Measurements from ENCODE around the gene ACVR1B.

Gene ACVR1B

GRCh38 chr12:51942501-51943000 lies 8.9 kb upstream of the ACVR1B start:
- no peak for DNase-seq

GRCh38 chr12:51943346-51943745 lies 8.2 kb upstream of the ACVR1B start:
- DNase-seq = no peak

GRCh38 chr12:51944608-51945233 lies 6.8 kb upstream of the ACVR1B start:
- no peak for DNase-seq

GRCh38 chr12:51947246-51947996 lies 4.1 kb upstream of the ACVR1B start:
- no peak for DNase-seq

- no peak for DNase-seq
Observed at GRCh38 chr12:51948066-51948465, 3.4 kb upstream of the ACVR1B start.

GRCh38 chr12:51949342-51950030 lies 2.0 kb upstream of the ACVR1B start:
- no peak for DNase-seq

GRCh38 chr12:51950682-51951198 lies 759 bp upstream of the ACVR1B start:
- DNase-seq = no peak

- DNase-seq = peak in 7 of 51 donors; percentile 9 to 50 (median 27)
Observed at GRCh38 chr12:51951843-51952722, 584 bp downstream of the ACVR1B start.

- peak in 1 of 51 donors; percentile 36 for DNase-seq
Observed at GRCh38 chr12:51953089-51953488, 1.6 kb downstream of the ACVR1B start.

GRCh38 chr12:51953864-51954263 lies 2.4 kb downstream of the ACVR1B start:
- DNase-seq = peak in 1 of 51 donors; percentile 20

- no peak for DNase-seq
Observed at GRCh38 chr12:51954561-51955361, 3.3 kb downstream of the ACVR1B start.

GRCh38 chr12:51955702-51956101 lies 4.2 kb downstream of the ACVR1B start:
- DNase-seq = no peak

- DNase-seq = no peak
Observed at GRCh38 chr12:51958542-51958941, 7.0 kb downstream of the ACVR1B start.

GRCh38 chr12:51959211-51959610 lies 7.7 kb downstream of the ACVR1B start:
- no peak for DNase-seq

GRCh38 chr12:51959921-51960320 lies 8.4 kb downstream of the ACVR1B start:
- DNase-seq = no peak

GRCh38 chr12:51960488-51960887 lies 9.0 kb downstream of the ACVR1B start:
- no peak for DNase-seq

- DNase-seq = no peak
Observed at GRCh38 chr12:51960890-51961289, 9.4 kb downstream of the ACVR1B start.

- DNase-seq = no peak
Observed at GRCh38 chr12:51961834-51962233, 10.3 kb downstream of the ACVR1B start.

GRCh38 chr12:51962737-51963136 lies 11.2 kb downstream of the ACVR1B start:
- DNase-seq = no peak

- no peak for DNase-seq
Observed at GRCh38 chr12:51963477-51963876, 12.0 kb downstream of the ACVR1B start.

Measured in hypothalamus (tissue), 51 donors.